RPMI8226 (cell line): ENCODE data around the gene PAXX.

Experiments used
- DNase-seq: peaks from one replicate; pipeline ENCODE4 v3.0.0-alpha.2; 2015

Gene PAXX

DNA sequence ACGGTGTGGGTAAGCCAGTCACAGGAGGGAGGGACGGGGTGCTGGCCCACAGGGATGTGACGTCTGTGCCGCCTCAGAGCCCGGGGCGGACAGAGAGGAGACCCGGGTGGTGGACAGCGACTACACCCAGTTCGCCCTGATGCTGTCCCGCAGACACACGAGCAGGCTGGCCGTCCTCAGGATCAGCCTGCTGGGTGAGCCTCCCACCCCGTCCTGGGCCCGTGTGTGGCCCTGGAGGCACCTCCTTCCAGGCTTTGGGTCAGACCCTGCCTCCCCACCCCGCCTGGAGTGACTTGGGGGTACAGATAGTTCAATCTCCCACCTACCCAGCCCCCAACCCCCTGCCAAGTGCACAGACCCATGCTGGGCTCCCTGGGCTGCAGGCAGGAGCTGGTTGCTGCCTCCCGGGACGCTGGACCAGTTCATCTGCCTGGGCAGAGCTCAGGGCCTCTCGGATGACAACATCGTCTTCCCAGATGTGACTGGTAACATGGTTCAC lies 38.4 kb upstream of the PAXX start:
- no peak for DNase-seq

DNA sequence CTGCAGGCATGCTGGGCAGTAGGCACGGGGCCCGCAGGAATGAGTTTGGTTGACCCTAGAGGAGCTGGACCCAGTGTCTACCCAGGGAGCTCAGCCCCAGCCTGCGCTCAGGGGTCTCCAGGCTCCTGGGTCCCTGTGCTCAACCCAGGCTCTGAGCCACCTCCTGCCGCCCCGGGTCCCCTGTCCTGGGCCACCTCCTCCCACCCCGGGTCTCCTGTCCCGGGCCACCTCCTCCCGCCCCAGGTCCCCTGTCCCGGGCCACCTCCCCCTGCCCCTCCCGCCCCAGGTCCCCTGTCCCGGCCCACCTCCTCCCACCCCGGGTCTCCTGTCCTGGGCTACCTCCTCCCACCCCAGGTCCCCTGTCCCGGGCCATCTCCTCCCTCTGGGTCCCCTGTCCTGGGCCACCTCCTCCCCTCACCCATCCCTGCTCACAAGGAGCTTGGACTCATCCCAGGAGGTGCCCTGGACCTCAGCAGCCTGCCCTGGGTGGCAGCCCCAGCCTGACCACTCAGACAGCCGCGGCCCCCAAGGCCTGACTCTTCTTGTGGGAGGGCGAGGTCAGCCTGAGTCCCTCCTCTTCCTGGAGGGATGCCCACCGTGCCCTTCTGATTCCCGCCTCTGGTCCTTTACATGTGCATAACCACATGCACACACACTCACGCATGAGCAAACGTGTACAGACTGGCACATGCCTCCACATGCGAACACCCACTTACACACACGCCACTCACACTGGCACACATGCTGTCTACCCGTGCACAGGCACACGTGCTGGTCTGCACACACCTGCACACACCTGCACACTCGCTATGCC lies 37.7 kb upstream of the PAXX start:
- no peak for DNase-seq

- DNase-seq: no peak
Observed at GRCh38 chr9:136955202-136955942, 36.9 kb upstream of the PAXX start.

DNA sequence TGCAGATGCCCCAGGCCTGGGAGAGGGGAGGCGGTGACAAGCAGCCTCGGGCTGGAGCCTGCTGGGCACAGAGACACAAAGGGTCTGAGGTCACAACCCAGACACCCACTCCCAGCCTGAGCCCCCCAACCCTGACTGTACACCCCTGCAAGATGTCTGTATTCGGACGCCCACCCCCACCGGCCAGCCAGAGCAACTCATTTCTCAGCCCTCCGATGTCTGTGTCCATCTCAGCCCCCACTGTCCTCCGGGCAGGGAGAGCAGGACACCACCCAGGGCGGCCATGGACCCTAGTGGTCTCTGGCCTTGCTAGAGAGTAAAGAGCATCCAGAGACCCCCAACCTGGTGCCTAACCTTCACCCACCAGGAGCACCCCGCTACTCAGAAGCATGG lies 36.3 kb upstream of the PAXX start:
- no peak for DNase-seq

- no peak for DNase-seq
Observed at GRCh38 chr9:136956604-136957003, 35.6 kb upstream of the PAXX start.

GRCh38 chr9:136957461-136957860 lies 34.8 kb upstream of the PAXX start:
- DNase-seq: no peak

DNA sequence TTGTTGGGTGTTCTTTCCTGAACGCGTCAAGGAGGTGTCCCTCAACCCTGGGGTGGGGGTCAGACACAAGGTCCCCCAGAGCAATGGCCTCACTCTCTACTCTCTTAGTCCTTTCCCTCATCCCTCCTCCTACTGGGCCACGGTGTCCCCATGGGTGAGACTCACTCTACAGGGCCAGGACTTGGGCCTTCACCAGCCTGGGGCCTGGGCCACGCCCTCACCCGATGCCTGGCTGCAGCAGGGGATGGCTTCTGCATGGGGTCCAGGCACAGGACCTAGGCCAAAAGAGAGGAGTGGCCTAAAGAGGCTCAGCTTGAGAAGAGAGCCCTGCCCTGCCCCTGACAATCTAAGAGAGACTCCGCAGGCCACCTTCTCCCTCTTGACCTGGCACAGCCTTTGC lies 34.3 kb upstream of the PAXX start:
- DNase-seq: no peak

DNA sequence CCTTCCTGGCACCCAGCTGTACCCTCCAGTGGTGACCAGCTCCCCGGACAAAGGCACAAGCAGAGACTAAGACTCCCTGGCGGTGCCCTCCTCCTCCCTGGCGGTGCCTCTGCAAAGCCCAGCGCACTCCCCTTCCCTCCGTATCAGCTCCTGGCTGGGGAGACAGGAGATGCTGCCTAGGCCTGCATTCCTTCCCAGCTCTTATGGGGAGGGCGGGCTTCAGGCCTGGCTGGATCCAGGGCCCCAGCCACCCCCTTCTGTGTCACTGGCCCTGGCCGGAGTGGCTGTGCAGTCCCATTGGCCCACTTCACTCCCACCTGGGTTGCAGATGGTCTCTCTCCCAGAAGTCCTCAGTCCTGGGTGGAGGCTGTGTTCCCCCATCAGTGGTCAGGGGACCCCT lies 33.7 kb upstream of the PAXX start:
- no peak for DNase-seq

DNA sequence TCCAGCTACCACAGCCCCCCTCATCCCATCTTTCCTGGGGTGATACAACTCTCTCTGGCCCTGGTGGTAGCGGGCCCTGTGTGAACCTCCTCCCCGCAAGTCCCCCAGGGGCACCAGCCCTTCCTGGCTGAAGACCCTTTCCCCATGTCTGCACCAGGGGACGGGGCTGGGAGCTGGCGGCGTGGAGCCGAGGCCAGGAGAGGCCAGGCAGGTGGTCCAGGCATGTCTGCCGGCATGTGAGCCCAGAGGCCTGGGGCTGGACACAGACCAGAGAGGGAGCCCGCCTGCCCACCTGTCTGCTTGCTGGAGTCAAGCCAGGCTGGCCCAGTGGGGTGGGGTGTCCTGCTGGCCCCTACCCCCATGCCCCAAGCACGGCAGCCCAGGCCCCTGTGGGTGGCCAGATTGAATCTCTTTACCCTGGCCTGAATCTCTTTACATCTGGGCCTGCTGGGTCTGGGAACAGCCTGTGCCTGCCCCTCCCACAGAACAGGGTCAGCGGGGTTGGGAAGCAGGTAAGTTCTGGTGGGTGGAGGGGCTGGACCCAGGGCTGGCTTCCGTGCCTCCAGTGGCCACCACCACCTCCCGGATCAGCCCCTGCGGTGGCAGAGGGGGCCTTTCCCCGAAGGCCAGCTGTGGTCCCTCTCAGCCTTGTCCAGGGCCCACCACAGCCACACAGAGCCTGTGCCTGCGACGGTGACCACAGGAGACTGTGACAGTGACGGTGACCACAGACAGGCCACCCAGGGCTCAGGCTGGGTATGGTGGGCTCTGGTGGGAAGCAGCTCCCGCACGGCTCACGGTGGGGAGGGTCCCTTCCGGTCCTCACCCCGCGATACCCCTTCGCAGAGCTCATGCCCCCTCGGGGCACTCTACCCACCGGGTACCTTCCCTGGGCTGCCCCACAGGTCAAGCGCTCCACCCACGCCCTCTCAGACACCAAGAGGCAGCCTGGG lies 33.0 kb upstream of the PAXX start:
- no peak for DNase-seq

DNA sequence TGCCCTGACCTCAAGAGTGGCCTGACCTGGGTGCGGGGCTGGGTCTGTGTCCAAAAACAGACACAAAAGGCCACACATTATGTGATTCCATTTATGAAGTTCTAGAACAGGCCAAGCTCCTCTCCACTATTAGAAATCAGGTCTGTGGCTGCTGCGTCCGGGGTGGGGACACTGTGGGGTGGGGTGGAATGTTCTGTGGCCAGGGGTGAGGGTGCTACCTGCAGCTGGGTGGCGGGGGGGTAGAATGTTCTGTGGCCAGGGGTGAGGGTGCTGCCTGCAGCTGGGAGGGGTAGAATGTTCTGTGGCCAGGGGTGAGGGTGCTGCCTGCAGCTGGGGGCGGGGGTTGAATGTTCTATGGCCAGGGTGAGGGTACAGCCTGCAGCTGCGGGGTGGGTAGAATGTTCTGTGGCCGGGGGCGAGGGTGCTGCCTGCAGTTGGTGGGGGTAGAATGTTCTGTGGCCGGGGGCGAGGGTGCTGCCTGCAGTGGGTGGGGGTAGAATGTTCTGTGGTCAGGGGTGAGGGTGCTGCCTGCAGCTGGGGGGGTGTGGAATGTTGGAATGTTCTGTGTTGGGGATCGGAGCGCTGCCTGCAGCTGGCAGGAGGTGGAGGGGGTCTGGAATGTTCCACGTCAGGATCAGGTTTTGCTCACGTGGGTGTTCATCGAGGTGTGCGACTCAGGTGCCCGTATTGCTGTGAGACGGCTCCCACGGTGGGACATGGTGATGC lies 31.8 kb upstream of the PAXX start:
- no peak for DNase-seq

GRCh38 chr9:136960938-136961275 lies 31.3 kb upstream of the PAXX start:
- no peak for DNase-seq

GRCh38 chr9:136961279-136962065 lies 30.8 kb upstream of the PAXX start:
- DNase-seq: no peak

- no peak for DNase-seq
Observed at GRCh38 chr9:136962163-136962562, 30.1 kb upstream of the PAXX start.

DNA sequence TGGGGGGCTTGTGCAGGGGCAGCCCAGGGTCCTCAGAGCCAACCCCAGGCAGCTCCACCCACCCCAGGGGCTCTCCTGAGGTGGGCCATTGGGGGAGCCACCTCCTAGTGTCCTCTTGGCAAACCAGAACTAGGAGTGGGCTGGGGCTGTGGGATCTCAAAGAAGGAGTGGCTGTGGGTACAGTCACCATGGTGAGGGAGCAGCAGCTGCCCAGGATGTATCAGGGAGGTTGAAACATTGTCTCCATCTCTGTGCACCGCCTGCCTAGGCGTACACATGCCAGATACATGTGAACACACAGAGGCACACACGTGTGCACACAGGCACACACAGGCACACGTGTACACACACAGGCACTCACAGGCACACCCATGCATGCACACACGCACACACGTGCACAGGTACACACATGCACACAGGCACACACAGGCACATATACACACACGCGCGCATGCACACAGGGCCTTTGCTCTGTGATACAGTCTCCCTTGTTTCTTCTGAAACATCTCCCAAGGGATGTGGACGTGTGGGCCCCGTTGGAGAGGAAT lies 29.4 kb upstream of the PAXX start:
- no peak for DNase-seq

DNA sequence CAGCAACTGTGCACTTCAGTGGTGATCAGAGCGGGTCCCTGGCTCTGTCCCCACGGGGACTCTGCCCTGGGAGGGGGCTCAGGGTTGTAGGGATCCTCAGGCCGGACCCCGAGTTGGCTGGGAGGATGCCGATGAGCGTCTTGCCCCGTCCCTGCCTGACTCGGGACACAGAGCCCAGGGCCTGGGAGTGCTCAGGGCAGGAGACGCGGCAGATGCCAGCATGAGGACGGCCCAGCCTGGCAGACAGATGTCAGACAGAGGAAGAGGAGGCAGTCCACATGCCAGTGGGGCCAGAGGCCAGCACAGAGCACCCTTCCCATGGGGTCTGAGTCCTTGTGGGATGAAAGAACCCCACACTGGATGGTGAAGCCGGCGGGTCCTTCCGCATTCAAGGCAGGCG lies 28.9 kb upstream of the PAXX start:
- no peak for DNase-seq

DNA sequence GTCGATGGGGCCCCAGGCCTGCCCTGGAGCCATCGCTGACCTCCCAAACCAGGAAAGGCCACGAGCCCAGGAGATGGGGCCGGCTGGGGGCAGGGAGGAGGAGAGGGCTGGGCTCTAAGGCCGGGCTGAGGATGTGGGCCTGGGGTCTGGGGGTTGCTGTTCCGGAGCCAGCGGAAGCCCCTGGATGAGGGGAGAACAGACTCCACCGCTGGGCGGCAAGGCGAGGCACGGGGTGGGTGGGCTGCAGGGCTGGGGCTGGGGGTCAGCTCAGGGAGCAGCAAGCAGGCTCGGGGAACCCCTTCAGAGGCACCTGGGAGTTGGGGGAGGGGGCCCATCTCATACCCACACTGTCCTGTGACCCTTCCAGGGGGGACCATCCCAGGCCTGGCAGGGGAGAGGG lies 28.5 kb upstream of the PAXX start:
- no peak for DNase-seq

DNA sequence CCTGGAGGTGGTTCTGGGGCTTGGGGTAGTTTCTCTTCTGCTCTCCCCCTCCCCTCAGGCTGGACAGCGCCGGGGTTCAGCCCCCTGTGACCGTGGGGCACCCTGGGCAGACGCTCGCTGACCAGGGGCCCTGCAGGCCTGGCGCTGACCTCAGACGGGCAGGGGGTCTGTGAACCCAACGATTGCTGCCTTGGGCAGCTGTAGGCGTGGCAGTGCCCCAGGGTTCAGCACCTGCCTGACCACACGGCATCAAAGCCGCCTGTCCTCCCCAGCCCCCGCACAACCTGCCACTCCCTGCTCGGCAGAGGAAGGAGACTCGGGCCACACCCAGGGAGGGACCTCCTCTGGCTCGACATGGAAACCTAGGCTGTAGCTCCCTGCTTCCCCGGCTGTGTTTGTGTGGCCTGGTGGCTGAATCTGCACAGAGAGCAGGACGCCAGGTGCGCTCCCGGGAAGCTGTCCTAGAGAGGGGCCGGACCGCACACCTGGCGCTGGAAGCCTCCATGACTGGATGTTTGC lies 28.0 kb upstream of the PAXX start:
- DNase-seq: peak; percentile 87

DNA sequence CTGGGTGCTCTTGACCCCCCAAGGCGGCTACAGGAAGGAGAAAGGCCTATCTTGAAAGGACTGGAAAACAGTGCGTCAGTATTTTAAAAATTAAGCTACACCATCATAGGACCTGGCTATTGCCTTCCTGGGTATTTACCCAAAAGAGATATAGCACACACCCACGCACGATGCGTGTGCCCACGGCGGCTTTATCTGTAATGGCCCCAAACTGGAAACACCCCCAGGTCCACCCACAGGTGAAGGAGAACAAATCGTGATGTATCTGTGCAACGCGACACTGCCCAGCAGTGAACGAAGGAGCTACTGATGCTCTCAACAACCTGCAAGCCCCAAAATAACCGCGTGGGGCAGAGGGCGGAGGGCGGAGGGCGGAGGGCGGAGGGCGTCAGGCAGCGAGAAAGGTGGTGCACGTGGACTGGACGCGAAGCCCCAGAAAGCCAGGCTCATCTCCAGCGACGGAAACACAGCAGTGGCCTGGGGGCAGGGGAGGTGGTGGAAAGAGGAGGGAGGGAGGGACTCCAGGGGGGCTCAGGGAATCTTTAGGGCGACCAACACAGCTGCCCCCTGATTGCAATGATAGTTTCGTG lies 27.3 kb upstream of the PAXX start:
- DNase-seq: peak; percentile 22

GRCh38 chr9:136965771-136966484 lies 26.3 kb upstream of the PAXX start:
- peak; percentile 94 for DNase-seq
